PC-3 (cell line): ENCODE results near the gene VWCE.

ENCODE experiments used
- EZH2 ChIP-seq: fragments of 300-600 bp; sonication (generic); IDR thresholded peaks from one replicate; pipeline ENCODE4 v1.6.1; 2017; ENCODE audit warnings: antibody characterized with exemption, mild to moderate bottlenecking, low read length; ENCODE audit not compliant: unreplicated experiment
- EZH2phosphoT487 ChIP-seq: fragments of 300-600 bp; sonication (generic); IDR thresholded peaks from 2 replicates; pipeline ENCODE4 v1.6.1; 2018; ENCODE audit warnings: mild to moderate bottlenecking, antibody characterized with exemption, low read length, borderline replicate concordance
- TF ChIP-seq, protein P1 (sequence below): fragments of 300-600 bp; sonication (generic); conservative IDR thresholded peaks from 2 replicates; pipeline ENCODE4 v1.5.1; 2017; ENCODE audit warnings: antibody characterized with exemption, low read depth, mild to moderate bottlenecking, low read length

DNA sequence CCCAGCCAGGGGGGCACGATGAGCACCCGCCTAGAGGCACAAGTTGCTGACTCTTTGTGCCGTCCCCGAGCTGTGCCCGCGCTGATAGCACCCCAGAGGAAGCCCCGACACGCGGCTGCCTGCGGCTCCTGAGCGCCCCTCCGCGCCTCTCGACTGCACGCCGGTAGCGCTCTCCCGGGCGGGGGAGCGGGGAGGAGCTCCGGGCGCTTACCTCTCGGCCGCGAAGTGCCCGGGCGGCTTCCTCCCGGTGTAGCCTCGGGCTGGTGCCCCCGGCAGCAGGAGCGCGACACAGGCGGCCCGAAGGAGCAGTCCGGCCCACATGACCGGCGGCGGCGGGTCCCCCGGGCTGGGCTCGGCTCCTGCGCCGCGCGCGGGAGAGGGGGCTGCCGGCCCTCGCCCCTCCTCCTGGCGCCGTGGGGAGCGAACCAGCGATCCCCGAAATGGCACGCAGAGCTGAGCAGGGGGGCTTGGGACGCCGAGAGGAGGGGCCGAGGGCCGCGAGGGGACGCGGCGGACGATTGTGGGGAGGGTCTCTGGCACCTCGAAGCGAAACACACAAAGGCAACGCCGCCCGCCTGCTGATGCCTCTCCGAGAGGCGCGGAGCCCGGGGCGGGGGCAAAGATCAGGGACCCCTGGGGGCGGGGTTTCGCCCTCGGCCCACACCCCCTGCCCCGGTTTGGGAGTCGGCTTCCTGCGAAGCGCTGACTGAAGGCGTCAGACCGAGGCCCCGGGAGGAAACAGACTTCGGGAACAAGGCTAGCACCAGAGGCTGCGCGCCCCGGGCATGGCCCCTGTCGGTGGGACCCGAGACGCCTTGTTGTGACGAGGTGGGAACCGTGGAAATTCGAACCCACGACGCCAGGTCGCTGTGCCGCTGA lies at the start of gene VWCE:
- TF ChIP-seq, protein P1, sequence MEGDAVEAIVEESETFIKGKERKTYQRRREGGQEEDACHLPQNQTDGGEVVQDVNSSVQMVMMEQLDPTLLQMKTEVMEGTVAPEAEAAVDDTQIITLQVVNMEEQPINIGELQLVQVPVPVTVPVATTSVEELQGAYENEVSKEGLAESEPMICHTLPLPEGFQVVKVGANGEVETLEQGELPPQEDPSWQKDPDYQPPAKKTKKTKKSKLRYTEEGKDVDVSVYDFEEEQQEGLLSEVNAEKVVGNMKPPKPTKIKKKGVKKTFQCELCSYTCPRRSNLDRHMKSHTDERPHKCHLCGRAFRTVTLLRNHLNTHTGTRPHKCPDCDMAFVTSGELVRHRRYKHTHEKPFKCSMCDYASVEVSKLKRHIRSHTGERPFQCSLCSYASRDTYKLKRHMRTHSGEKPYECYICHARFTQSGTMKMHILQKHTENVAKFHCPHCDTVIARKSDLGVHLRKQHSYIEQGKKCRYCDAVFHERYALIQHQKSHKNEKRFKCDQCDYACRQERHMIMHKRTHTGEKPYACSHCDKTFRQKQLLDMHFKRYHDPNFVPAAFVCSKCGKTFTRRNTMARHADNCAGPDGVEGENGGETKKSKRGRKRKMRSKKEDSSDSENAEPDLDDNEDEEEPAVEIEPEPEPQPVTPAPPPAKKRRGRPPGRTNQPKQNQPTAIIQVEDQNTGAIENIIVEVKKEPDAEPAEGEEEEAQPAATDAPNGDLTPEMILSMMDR, result peak; percentile 48
- no peak for TF ChIP-seq EZH2phosphoT487
- TF ChIP-seq EZH2, result no peak
